K562 (cell line): ENCODE data around the gene AMBRA1. TPM values are rescaled to one million over a fixed set of nuclear protein-coding genes. Genes with fewer than 3 reads are reported as not detected.

Experiments
- ASH1L ChIP-seq: fragments of 450-650 bp; IDR thresholded peaks from 2 replicates; pipeline ENCODE4 v1.6.1; 2018; ENCODE audit warnings: borderline replicate concordance, mild to moderate bottlenecking, low read depth; ENCODE audit not compliant: partially characterized antibody
- CCNT2 ChIP-seq: IDR thresholded peaks from 2 replicates; pipeline ENCODE4 v1.6.1; 2011; ENCODE audit warnings: borderline replicate concordance, low read depth, mild to moderate bottlenecking, moderate library complexity, mixed read lengths, low read length; ENCODE audit not compliant: insufficient read length; ENCODE audit errors: extremely low read depth
- CHD1 ChIP-seq: fragments of 200-600 bp; sonication (generic); IDR thresholded peaks from one replicate; pipeline ENCODE4 v1.6.1; 2012; ENCODE audit warnings: mild to moderate bottlenecking, moderate library complexity, low read length, inconsistent platforms
- MTA3 ChIP-seq: fragments of 450-650 bp; formaldehyde crosslinking; IDR thresholded peaks from 2 replicates; pipeline ENCODE4 v1.6.1; 2017; ENCODE audit warnings: mild to moderate bottlenecking, borderline replicate concordance
- PHF8 ChIP-seq: fragments of 200-600 bp; sonication (generic); IDR thresholded peaks from 2 replicates; pipeline ENCODE4 v1.6.1; 2012; ENCODE audit warnings: mixed run types, mild to moderate bottlenecking, inconsistent platforms, low read length, moderate library complexity, borderline replicate concordance
- SIN3A ChIP-seq, 2 experiments: fragments of 150-350 bp in 1 of 2; IDR thresholded peaks; 2 replicates each; pipeline ENCODE4 v1.6.1; 2011 to 2016; ENCODE audit warnings: borderline replicate concordance in 2 of 2, low read depth in 2 of 2, low read length in 2 of 2, mild to moderate bottlenecking in 2 of 2, moderate library complexity in 2 of 2; ENCODE audit not compliant: control insufficient read depth in 1 of 2
- STAG1 ChIP-seq: sonication (generic); formaldehyde crosslinking; IDR thresholded peaks from 2 replicates; pipeline ENCODE4 v1.5.0; 2020; ENCODE audit warnings: missing genetic modification reagents, borderline replicate concordance
- ZNF134 ChIP-seq: fragments of 250-450 bp; sonication (Bioruptor Pico); conservative IDR thresholded peaks from 2 replicates; pipeline ENCODE4 v1.4.0; 2020
- ZNF395 ChIP-seq: fragments of 200-800 bp; sonication (Bioruptor generic); IDR thresholded peaks from 2 replicates; pipeline ENCODE4 v1.6.1; 2017; ENCODE audit warnings: missing genetic modification characterization, missing compliant biosample characterization
- polyA plus RNA-seq, 8 experiments: library from polyadenylated mRNA; depleted of rRNA in 4 of 8; stranded (reverse) in 5 of 8; unstranded in 3 of 8; fragments of >200 nt; fragmentation: Nextera tagmentation in 2 of 8; fragmentation: Illumina TruSeq in 1 of 8; extraction: Ambion mirVana in 2 of 8; extraction: Trizol in 1 of 8; gene quantifications; 2 replicates each; pipeline versions ENCODE4 v1.2.1 to v1.2.3, GENCODE V29; 2011 to 2014; ENCODE audit warnings: inconsistent platforms in 1 of 8, missing spikeins in 1 of 8
- total RNA-seq, 7 experiments: library from RNA; depleted of rRNA in 6 of 7; stranded (reverse); fragments of >200 nt in 6 of 7; fragmentation: Illumina TruSeq in 2 of 7; extraction: Trizol in 2 of 7; gene quantifications; 2 replicates each; pipeline versions ENCODE4 v1.2.1 to v1.2.3, GENCODE V29; 2011 to 2021; ENCODE audit warnings: low replicate concordance in 1 of 7
- TF ChIP-seq, protein P1 (sequence below): fragments of 200-600 bp; sonication (generic); IDR thresholded peaks from one replicate; pipeline ENCODE4 v1.6.1; 2012; ENCODE audit warnings: mild to moderate bottlenecking, low read depth, low read length, inconsistent platforms

Gene AMBRA1
- total and polyA plus RNA-seq, 9 of the 15 experiments (the other 6 are each of a cell fraction or from before 2014, with no cell fraction given), result 0.15 to 24.5 (median 13.0) TPM

DNA sequence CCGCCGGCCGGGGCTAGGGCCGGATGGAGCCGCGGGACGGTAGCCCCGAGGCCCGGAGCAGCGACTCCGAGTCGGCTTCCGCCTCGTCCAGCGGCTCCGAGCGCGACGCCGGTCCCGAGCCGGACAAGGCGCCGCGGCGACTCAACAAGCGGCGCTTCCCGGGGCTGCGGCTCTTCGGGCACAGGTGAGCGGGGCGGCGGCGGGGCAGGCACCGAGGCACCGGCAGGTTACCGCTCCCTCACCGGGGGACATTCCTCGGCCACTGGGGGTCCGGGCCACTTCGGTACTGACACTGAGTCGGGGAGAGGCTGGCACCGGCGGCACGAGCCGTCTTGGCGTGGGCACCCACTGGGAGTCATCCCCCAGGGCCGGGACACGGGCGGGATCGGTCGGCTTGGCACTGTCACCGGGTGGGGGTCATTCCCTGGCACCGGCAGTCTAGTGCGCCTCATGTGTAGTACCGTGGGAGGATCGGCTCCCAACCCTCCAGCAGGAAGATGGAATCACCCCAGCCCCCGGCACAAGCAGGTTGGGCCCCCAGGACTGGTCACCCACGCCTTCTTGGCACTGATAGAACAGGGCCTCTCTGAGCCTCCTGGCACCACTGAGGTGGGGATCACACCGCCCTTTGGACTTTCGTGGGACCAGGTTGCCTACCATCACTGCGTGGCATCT is 246.0 kb downstream of the AMBRA1 start (continued):
- TF ChIP-seq, protein P1, sequence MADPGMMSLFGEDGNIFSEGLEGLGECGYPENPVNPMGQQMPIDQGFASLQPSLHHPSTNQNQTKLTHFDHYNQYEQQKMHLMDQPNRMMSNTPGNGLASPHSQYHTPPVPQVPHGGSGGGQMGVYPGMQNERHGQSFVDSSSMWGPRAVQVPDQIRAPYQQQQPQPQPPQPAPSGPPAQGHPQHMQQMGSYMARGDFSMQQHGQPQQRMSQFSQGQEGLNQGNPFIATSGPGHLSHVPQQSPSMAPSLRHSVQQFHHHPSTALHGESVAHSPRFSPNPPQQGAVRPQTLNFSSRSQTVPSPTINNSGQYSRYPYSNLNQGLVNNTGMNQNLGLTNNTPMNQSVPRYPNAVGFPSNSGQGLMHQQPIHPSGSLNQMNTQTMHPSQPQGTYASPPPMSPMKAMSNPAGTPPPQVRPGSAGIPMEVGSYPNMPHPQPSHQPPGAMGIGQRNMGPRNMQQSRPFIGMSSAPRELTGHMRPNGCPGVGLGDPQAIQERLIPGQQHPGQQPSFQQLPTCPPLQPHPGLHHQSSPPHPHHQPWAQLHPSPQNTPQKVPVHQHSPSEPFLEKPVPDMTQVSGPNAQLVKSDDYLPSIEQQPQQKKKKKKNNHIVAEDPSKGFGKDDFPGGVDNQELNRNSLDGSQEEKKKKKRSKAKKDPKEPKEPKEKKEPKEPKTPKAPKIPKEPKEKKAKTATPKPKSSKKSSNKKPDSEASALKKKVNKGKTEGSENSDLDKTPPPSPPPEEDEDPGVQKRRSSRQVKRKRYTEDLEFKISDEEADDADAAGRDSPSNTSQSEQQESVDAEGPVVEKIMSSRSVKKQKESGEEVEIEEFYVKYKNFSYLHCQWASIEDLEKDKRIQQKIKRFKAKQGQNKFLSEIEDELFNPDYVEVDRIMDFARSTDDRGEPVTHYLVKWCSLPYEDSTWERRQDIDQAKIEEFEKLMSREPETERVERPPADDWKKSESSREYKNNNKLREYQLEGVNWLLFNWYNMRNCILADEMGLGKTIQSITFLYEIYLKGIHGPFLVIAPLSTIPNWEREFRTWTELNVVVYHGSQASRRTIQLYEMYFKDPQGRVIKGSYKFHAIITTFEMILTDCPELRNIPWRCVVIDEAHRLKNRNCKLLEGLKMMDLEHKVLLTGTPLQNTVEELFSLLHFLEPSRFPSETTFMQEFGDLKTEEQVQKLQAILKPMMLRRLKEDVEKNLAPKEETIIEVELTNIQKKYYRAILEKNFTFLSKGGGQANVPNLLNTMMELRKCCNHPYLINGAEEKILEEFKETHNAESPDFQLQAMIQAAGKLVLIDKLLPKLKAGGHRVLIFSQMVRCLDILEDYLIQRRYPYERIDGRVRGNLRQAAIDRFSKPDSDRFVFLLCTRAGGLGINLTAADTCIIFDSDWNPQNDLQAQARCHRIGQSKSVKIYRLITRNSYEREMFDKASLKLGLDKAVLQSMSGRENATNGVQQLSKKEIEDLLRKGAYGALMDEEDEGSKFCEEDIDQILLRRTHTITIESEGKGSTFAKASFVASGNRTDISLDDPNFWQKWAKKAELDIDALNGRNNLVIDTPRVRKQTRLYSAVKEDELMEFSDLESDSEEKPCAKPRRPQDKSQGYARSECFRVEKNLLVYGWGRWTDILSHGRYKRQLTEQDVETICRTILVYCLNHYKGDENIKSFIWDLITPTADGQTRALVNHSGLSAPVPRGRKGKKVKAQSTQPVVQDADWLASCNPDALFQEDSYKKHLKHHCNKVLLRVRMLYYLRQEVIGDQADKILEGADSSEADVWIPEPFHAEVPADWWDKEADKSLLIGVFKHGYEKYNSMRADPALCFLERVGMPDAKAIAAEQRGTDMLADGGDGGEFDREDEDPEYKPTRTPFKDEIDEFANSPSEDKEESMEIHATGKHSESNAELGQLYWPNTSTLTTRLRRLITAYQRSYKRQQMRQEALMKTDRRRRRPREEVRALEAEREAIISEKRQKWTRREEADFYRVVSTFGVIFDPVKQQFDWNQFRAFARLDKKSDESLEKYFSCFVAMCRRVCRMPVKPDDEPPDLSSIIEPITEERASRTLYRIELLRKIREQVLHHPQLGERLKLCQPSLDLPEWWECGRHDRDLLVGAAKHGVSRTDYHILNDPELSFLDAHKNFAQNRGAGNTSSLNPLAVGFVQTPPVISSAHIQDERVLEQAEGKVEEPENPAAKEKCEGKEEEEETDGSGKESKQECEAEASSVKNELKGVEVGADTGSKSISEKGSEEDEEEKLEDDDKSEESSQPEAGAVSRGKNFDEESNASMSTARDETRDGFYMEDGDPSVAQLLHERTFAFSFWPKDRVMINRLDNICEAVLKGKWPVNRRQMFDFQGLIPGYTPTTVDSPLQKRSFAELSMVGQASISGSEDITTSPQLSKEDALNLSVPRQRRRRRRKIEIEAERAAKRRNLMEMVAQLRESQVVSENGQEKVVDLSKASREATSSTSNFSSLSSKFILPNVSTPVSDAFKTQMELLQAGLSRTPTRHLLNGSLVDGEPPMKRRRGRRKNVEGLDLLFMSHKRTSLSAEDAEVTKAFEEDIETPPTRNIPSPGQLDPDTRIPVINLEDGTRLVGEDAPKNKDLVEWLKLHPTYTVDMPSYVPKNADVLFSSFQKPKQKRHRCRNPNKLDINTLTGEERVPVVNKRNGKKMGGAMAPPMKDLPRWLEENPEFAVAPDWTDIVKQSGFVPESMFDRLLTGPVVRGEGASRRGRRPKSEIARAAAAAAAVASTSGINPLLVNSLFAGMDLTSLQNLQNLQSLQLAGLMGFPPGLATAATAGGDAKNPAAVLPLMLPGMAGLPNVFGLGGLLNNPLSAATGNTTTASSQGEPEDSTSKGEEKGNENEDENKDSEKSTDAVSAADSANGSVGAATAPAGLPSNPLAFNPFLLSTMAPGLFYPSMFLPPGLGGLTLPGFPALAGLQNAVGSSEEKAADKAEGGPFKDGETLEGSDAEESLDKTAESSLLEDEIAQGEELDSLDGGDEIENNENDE, result no peak
- TF ChIP-seq PHF8 (peak; percentile 67; the same call in 1 of the 2 replicates), CCNT2 (peak; percentile 2), ZNF395 (CRISPR knock-in tag) (0 out of 2 replicates have a peak, but pooled peaks have one; percentile 43), ASH1L (no peak), SIN3A (IDR thresholded peaks at IDR 0.05; ENCODE audit: borderline replicate concordance in 2 of 2, control insufficient read depth in 1 of 2, low read depth in 2 of 2, low read length in 2 of 2) (0 out of 4 replicates have a peak, but pooled peaks of 1 of the 2 experiments have one; percentile 54), ZNF134 (CRISPR knock-in tag) (no peak), MTA3 (peak; percentile 26; the same call in 1 of the 2 replicates), CHD1 (peak; percentile 71), STAG1 (0 out of 2 replicates have a peak, but pooled peaks have one; percentile 4)
